LNCAP (cell line): Measurements from ENCODE around the gene ZNF107.

Experiments used
- CTCF ChIP-seq: fragments of 450-650 bp; IDR thresholded peaks from 2 replicates; pipeline ENCODE4 v1.5.1; 2017; ENCODE audit warnings: mild to moderate bottlenecking

ZNF107 gene

GRCh38 chr7:64667311-64667710, 1.4 kb downstream of the ZNF107 start:
- no peak for TF ChIP-seq CTCF

- no peak for TF ChIP-seq CTCF
Measured at GRCh38 chr7:64672414-64672813, 6.5 kb downstream of the ZNF107 start.

GRCh38 chr7:64685091-64685490, 19.2 kb downstream of the ZNF107 start:
- no peak for TF ChIP-seq CTCF

- TF ChIP-seq CTCF = no peak
Measured at GRCh38 chr7:64685741-64686140, 19.8 kb downstream of the ZNF107 start.

- no peak for TF ChIP-seq CTCF
Measured at GRCh38 chr7:64686493-64687184, 20.7 kb downstream of the ZNF107 start.

GRCh38 chr7:64687249-64687648, 21.3 kb downstream of the ZNF107 start:
- no peak for TF ChIP-seq CTCF

- TF ChIP-seq CTCF = no peak
Measured at GRCh38 chr7:64688988-64689387, 23.1 kb downstream of the ZNF107 start.

- no peak for TF ChIP-seq CTCF
Measured at GRCh38 chr7:64691831-64692230, 25.9 kb downstream of the ZNF107 start.
